ENCODE measurements around the gene DEK.
"Not testable (repeated sequence)": the region's sequence is repeated elsewhere in the genome, so short reads cannot be mapped to it uniquely, and the experiment has no call there.

DEK gene

GRCh38 chr6:18177286-18177965 lies 86.9 kb downstream of the DEK start:
- DNase-seq = no peak
- Histone ChIP-seq H3K36me3 (replicated peaks; ENCODE audit: insufficient read depth, low read length) (no peaks in the 10 kb centered on the region), H3K9ac (ENCODE audit: low read length) (no peak overlapping the region), H3K4me1 (ENCODE audit: low read length) (no peaks in the 10 kb centered on the region), H4K20me1 (ENCODE audit: insufficient read depth, low read length) (no peaks in the 10 kb centered on the region), H3K27ac (ENCODE audit: low read length) (no peak overlapping the region), H3K27me3 (replicated peaks; ENCODE audit: insufficient read depth, low read length) (no peaks in the 10 kb centered on the region), H3K9me2 (replicated peaks; ENCODE audit: insufficient read depth, low read length) (no peaks in the 10 kb centered on the region), H2AFZ (ENCODE audit: low read length) (no peak overlapping the region), H3K4me3 (ENCODE audit: low read length) (no peak overlapping the region), H3K9me3 (replicated peaks; ENCODE audit: insufficient read depth, low read length) (no peaks in the 10 kb centered on the region), H3F3A (ENCODE audit: insufficient read depth, low read length) (no peaks in the 10 kb centered on the region), H3K79me2 (ENCODE audit: low read length) (no peaks in the 10 kb centered on the region), H3K4me2 (ENCODE audit: low read depth, low read length) (no peak overlapping the region)
- no peak for TF ChIP-seq EZH2phosphoT487 (IDR thresholded peaks at IDR 0.05; ENCODE audit: low read length)
- TF ChIP-seq, protein P1, sequence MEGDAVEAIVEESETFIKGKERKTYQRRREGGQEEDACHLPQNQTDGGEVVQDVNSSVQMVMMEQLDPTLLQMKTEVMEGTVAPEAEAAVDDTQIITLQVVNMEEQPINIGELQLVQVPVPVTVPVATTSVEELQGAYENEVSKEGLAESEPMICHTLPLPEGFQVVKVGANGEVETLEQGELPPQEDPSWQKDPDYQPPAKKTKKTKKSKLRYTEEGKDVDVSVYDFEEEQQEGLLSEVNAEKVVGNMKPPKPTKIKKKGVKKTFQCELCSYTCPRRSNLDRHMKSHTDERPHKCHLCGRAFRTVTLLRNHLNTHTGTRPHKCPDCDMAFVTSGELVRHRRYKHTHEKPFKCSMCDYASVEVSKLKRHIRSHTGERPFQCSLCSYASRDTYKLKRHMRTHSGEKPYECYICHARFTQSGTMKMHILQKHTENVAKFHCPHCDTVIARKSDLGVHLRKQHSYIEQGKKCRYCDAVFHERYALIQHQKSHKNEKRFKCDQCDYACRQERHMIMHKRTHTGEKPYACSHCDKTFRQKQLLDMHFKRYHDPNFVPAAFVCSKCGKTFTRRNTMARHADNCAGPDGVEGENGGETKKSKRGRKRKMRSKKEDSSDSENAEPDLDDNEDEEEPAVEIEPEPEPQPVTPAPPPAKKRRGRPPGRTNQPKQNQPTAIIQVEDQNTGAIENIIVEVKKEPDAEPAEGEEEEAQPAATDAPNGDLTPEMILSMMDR (IDR thresholded peaks at IDR 0.05; ENCODE audit: low read length) = no peak
- no peak for TF ChIP-seq EZH2 (optimal IDR thresholded peaks at IDR 0.05; ENCODE audit: low read depth, low read length)

GRCh38 chr6:18176198-18176597 lies 88.1 kb downstream of the DEK start:
- not testable (repeated sequence) for H3K9me3 ChIP-seq (replicated peaks; ENCODE audit: insufficient read depth, low read length); H3K79me2 ChIP-seq (ENCODE audit: low read length); H3K4me1 ChIP-seq (ENCODE audit: low read length); H3K9me2 ChIP-seq (replicated peaks; ENCODE audit: insufficient read depth, low read length); H3K4me2 ChIP-seq (ENCODE audit: low read depth, low read length); H3K4me3 ChIP-seq (ENCODE audit: low read length); H3K36me3 ChIP-seq (replicated peaks; ENCODE audit: insufficient read depth, low read length); H4K20me1 ChIP-seq (ENCODE audit: insufficient read depth, low read length); H3K9ac ChIP-seq (ENCODE audit: low read length); DNase-seq; H3F3A ChIP-seq (ENCODE audit: insufficient read depth, low read length); H3K27me3 ChIP-seq (replicated peaks; ENCODE audit: insufficient read depth, low read length); H2AFZ ChIP-seq (ENCODE audit: low read length); H3K27ac ChIP-seq (ENCODE audit: low read length)
